Stromal cell of bone marrow (primary cell): ENCODE measurements around the gene PBRM1.
"Not testable (repeated sequence)": the region's sequence is repeated elsewhere in the genome, so short reads cannot be mapped to it uniquely, and the experiment has no call there.

Source experiments
- DNase-seq: peaks from one replicate; pipeline ENCODE4 v3.0.0-alpha.2; 2012; ENCODE audit warnings: low read depth

PBRM1 gene

GRCh38 chr3:52685709-52686691, at the start of gene PBRM1, which contains the start of gene GNL3:
Gene PBRM1, minus strand, starts transcription at chr3:52685913.
Gene GNL3, plus strand, starts transcription at chr3:52686032. Its CDS starts 61 bp downstream, at chr3:52686093.
- DNase-seq, result peak; percentile 93

GRCh38 chr3:52733256-52733891, 47.7 kb upstream of the PBRM1 start:
- no peak for DNase-seq

GRCh38 chr3:52731590-52731989, 45.9 kb upstream of the PBRM1 start:
- DNase-seq, result no peak

GRCh38 chr3:52730681-52731080, 45.0 kb upstream of the PBRM1 start:
- DNase-seq, result no peak

- DNase-seq, result not testable (repeated sequence)
These were observed 43.0 kb upstream of the PBRM1 start for GRCh38 chr3:52728753-52729152.

- no peak for DNase-seq
These were observed 38.8 kb upstream of the PBRM1 start for GRCh38 chr3:52724511-52724910.

GRCh38 chr3:52723935-52724334, 38.2 kb upstream of the PBRM1 start:
- no peak for DNase-seq

GRCh38 chr3:52722491-52722890, 36.8 kb upstream of the PBRM1 start:
- no peak for DNase-seq

GRCh38 chr3:52721730-52722008, 36.0 kb upstream of the PBRM1 start:
- DNase-seq, result no peak

GRCh38 chr3:52721002-52721729, 35.5 kb upstream of the PBRM1 start:
- DNase-seq, result no peak

- no peak for DNase-seq
These were observed 33.9 kb upstream of the PBRM1 start for GRCh38 chr3:52719618-52720017.

GRCh38 chr3:52715714-52716305, 30.1 kb upstream of the PBRM1 start:
- DNase-seq, result no peak

- DNase-seq, result no peak
These were observed 28.9 kb upstream of the PBRM1 start for GRCh38 chr3:52714335-52715302.

GRCh38 chr3:52712291-52713212, 26.8 kb upstream of the PBRM1 start:
- no peak for DNase-seq

- no peak for DNase-seq
These were observed 24.8 kb upstream of the PBRM1 start for GRCh38 chr3:52710512-52710911.

- DNase-seq, result no peak
These were observed 21.9 kb upstream of the PBRM1 start for GRCh38 chr3:52707585-52707984.

GRCh38 chr3:52705688-52706686, 20.3 kb upstream of the PBRM1 start, which contains the start of the genes GLT8D1 and SPCS1:
Gene GLT8D1, minus strand, starts transcription at chr3:52705791. Its CDS starts 5,331 bp downstream, at chr3:52700460.
Gene SPCS1, plus strand, starts transcription at chr3:52706106. Its CDS starts 141 bp downstream, at chr3:52706247.
- peak; percentile 72 for DNase-seq

- no peak for DNase-seq
These were observed 19.6 kb upstream of the PBRM1 start for GRCh38 chr3:52705438-52705687.
